DMS114 treated with DMSO at 0.1 percent for 48 hours (cell line): ENCODE measurements around the gene HAPLN2.
A peak's percentile ranks its signal among the peaks of the same experiment; 100 is the strongest.

Experiments
- DNase-seq: peaks from one replicate; lab custom pipeline; 2025; ENCODE audit not compliant: unreplicated experiment; lab: John Stamatoyannopoulos, UW

Gene HAPLN2

DNA sequence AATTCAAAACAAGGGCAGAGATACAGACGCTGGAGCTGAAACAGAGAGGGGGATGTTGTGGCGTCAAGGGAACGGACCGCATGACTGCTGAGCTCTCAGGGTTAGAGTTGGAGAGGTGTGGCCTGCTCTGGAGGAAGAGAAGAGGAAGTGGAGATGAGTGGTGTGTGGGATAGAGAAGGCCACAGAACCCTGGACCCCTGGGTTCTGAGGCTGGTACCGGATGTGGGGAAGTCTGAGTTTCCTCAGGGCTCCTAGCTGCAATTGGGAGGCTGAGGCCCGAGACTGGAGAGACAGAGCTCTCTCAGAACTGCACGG lies 24.5 kb downstream of the HAPLN2 start:
- no peak for DNase-seq

GRCh38 chr1:156644146-156644545 lies 24.9 kb downstream of the HAPLN2 start:
- no peak for DNase-seq

DNA sequence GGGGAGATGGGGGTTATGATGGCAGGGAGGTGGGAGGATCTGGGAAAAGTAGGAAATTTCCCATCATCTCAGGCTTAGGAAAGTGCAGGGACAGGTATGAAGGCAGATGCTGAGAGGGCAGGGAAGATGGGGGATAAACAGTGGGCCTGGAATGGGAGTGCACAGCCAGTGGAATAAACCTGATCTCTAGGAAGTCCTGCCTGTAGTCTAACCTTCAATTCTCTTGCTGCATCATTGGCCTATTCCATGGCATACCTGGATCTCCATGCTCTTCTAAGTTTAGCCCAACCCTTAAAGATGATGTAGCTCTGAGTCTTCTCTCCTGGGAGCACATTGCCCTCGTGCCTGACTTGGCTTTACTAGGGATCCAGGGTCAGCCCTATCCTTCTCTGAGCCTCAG lies 25.4 kb downstream of the HAPLN2 start:
- no peak for DNase-seq

- DNase-seq, result no peak
Measured at GRCh38 chr1:156645056-156645455, 25.8 kb downstream of the HAPLN2 start.

DNA sequence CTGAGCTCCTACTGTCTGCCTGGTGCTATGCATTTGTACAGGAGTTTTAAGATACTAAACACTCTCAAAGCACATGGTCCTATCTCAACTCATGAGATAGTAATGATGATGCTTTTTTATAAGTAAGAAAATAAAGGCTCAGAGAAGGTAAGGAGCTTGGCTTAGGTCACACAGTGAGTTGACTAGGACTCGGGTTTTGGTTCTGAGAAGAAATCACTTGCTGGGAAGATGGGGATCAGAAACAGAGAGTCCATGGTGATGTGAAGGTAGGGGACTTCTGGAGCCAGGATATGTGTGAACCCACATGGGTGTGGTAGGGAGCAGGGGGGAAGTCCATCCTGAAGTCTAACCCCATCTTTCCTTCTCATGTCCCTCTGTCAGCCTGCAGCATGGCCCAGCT lies 26.5 kb downstream of the HAPLN2 start:
- no peak for DNase-seq

DNA sequence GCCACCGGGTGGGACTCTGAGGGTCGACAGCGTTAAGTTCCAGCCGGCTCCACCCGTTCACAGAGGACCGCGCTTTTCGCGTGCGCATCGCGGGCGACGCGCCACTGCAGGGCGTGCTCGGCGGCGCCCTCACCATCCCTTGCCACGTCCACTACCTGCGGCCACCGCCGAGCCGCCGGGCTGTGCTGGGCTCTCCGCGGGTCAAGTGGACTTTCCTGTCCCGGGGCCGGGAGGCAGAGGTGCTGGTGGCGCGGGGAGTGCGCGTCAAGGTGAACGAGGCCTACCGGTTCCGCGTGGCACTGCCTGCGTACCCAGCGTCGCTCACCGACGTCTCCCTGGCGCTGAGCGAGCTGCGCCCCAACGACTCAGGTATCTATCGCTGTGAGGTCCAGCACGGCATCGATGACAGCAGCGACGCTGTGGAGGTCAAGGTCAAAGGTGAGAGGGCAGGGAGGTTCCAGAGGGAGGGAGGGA lies 27.6 kb downstream of the HAPLN2 start:
- no peak for DNase-seq

- no peak for DNase-seq
Measured at GRCh38 chr1:156647351-156647750, 28.1 kb downstream of the HAPLN2 start.

- no peak for DNase-seq
Measured at GRCh38 chr1:156648496-156648895, 29.3 kb downstream of the HAPLN2 start.

GRCh38 chr1:156648951-156649350 lies 29.7 kb downstream of the HAPLN2 start:
- no peak for DNase-seq

GRCh38 chr1:156652131-156652991 lies 33.1 kb downstream of the HAPLN2 start:
- DNase-seq, result no peak

GRCh38 chr1:156652992-156653355 lies 33.8 kb downstream of the HAPLN2 start:
- DNase-seq, result no peak

- no peak for DNase-seq
Measured at GRCh38 chr1:156654700-156655099, 35.5 kb downstream of the HAPLN2 start.

DNA sequence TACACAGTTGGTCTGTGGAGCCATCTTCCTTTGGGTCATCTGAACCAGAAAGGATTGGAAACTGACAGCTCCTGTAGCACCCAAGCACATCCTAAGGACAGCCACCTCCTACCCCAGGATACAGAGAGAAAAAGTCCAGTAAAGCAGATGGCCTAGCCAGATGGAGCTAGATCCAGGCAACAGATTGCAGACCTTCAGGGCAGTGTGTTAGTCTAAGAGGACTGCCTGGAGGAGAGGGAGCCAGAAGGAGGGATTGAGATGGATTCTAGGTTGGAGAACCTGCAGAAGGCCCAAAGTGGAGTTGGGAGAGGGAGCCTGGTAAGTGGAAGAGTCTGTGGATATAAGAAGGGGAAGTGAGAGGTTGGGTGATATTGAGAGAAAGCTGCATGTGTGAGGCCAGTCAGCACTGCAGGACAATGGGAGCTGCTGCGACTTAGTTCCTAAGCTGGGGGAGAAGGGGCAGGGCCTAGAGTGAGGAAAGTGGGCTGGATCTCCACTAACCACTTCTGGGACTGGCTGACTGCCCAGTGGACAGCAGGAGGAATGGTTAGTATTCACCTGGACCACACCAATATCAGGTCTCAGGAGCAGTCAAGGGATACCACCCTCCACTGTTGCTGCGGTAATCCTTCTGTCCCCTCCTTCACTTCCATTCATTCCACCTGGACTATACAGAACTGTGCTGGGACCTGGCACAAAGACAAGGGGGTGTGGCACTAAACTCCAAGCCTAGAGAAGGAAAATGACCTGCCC lies 36.1 kb downstream of the HAPLN2 start:
- no peak for DNase-seq

DNA sequence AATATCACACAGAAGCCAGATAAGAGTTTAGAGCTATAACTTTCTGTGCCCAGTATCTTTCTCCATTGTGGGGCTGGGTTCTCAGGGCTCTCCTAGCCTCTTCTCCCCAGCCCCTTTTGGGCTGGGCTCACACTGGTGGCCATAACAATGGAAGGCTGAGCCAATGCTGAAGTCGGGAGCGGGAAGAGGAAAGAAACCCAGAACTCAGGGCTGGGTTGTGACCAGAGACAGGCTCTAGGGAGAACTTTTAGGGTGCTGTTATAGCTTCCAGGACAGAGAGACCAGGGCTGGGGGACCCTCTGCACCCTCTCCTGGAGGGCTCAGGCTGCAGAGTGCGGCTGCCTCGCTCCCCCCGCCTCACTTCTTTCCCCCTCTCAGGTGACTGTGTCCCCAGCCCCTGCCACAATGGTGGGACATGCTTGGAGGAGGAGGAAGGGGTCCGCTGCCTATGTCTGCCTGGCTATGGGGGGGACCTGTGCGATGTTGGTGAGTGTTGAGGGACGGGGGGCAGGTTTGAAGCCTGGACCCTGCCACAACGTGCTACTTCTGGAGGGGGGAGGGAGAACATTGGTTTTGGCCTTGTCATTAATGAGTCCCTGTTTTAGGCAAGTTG lies 36.8 kb downstream of the HAPLN2 start:
- no peak for DNase-seq

GRCh38 chr1:156656806-156657740 lies 37.9 kb downstream of the HAPLN2 start:
- DNase-seq, result peak; percentile 51

DNA sequence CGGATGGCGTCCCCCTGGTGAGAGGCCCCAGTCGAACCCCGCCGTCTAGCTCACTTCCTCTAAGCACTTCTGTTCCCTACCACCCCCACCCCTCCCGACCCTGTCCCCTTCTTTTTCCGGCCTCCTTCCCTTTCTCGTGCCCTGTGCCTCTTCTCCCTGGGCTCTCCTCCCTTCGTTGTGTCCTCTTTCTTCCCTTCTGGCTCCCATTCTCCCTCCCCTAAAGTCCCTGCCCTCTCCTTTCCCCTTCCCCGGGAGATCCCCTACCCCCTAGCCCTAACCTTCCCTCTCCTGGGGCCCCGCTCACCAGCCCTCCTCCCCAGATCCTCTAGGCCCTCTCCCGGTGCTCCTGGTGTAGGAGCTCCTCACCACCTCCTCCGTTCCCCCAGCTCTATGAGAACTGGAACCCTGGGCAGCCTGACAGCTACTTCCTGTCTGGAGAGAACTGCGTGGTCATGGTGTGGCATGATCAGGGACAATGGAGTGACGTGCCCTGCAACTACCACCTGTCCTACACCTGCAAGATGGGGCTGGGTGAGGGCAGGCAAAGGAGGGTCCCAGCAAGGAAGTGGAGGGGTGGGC lies 38.6 kb downstream of the HAPLN2 start:
- DNase-seq, result no peak

DNA sequence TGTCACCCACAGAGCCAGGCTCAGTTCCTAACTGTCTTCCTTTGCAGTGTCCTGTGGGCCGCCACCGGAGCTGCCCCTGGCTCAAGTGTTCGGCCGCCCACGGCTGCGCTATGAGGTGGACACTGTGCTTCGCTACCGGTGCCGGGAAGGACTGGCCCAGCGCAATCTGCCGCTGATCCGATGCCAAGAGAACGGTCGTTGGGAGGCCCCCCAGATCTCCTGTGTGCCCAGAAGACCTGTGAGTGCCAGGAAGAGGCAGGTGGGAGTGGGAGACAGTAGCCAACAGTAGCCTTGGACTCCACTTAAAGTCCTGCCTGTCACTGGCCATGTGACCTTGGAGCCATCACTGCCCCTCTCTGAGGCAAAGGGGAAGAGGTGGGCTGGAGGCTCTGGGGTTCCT lies 39.3 kb downstream of the HAPLN2 start:
- no peak for DNase-seq

GRCh38 chr1:156658945-156659574 lies 39.8 kb downstream of the HAPLN2 start:
- no peak for DNase-seq

DNA sequence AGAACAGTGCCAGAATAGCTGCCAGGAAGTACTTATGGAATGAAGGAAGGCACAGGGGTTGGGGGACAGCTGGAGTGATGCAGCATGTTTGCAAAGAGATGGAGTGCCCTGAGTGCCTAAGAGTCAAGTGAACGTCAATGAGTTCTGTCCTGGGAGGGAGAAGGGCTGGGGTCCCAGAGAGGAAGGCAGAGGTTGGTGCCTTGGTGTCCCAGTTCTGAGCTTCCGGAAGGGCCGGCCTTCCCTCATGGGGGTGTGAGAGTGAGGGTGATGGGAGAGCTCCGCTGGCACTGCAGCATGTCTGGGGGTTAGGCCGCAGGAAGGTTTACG lies 40.4 kb downstream of the HAPLN2 start:
- DNase-seq, result no peak
